ENCODE data around the gene DNM3.

DNA sequence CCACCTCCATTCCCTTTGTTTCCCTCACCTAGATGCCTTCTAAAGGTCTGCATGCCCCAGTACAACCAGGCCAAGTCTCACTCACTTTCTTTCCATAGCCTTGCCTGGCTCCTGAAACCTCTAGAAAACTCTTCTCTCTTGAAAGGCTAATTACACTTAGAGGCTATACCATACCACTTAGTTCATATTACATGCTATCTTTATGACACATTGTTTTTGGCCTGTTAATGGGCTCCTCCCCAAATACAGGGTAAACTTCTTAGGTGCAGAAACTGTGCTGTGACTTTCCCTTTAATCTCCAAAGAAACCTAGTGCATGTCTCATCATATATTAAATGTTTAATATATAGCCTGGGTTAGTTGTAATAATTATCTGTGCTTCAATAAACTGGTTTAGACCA lies 522.6 kb downstream of the DNM3 start:
- no peak for TF ChIP-seq POLR2A (IDR thresholded peaks at IDR 0.05; ENCODE audit: low read length)
- no peak for TF ChIP-seq GATA1 (IDR thresholded peaks at IDR 0.05; ENCODE audit: low read depth, low read length)
